B cell (primary cell): ENCODE results near the gene SCN7A.

ENCODE experiments used
- EZH2 ChIP-seq: IDR thresholded peaks from 2 replicates; pipeline ENCODE4 v1.6.1; 2012; ENCODE audit warnings: borderline replicate concordance, low read depth, mild to moderate bottlenecking, moderate library complexity, low read length; ENCODE audit not compliant: insufficient read depth, poor library complexity, severe bottlenecking
- TF ChIP-seq, protein P1 (sequence below): fragments of 200-600 bp; IDR thresholded peaks from one replicate; pipeline ENCODE4 v1.8.0; 2022; ENCODE audit warnings: antibody characterized with exemption, mild to moderate bottlenecking

DNA sequence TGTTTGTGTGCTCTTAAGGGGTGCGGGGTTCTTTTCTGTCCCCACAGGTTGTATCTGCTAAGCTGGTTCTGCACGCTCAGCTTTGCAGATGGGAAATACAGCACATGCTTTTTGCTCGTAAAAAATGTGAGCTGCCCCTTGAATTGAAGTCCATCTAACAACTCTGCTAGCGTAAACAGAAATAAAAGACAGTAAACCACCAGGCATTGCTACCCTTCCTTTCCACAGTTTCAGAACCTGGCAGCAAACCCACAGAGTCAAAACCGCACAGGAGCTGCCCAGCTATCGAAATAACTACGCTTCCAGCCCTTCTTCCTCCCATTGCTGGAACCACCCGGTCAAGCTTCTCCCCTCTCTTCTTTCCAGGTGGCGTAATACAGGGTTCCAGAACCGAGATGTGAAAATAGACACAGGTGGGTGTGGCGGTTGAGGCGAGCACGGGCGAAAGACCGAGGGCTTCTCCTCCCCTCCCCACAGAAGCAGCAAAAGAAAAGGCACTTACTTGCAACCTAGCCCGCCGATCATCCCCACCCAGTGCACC lies 118.8 kb downstream of the SCN7A start:
- TF ChIP-seq, protein P1, sequence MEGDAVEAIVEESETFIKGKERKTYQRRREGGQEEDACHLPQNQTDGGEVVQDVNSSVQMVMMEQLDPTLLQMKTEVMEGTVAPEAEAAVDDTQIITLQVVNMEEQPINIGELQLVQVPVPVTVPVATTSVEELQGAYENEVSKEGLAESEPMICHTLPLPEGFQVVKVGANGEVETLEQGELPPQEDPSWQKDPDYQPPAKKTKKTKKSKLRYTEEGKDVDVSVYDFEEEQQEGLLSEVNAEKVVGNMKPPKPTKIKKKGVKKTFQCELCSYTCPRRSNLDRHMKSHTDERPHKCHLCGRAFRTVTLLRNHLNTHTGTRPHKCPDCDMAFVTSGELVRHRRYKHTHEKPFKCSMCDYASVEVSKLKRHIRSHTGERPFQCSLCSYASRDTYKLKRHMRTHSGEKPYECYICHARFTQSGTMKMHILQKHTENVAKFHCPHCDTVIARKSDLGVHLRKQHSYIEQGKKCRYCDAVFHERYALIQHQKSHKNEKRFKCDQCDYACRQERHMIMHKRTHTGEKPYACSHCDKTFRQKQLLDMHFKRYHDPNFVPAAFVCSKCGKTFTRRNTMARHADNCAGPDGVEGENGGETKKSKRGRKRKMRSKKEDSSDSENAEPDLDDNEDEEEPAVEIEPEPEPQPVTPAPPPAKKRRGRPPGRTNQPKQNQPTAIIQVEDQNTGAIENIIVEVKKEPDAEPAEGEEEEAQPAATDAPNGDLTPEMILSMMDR, result no peak
- TF ChIP-seq EZH2, result no peak
